Measurements from ENCODE around the gene OBSL1.

- no peak for TF ChIP-seq CTCF (IDR thresholded peaks at IDR 0.05)
- TF ChIP-seq REST (IDR thresholded peaks at IDR 0.05; ENCODE audit: insufficient read depth in 1 of 2, low read depth in 2 of 2, low read length in 1 of 2): no peak
- TF ChIP-seq POLR2AphosphoS5 (IDR thresholded peaks at IDR 0.05; ENCODE audit: low read depth, low read length): no peak
- TF ChIP-seq SIN3A (IDR thresholded peaks at IDR 0.05; ENCODE audit: borderline replicate concordance, insufficient read depth, low read depth, low read length): no peak
- no peak for TF ChIP-seq TCF7L2 (IDR thresholded peaks at IDR 0.05; ENCODE audit: low read depth, low read length)
Observed at GRCh38 chr2:219545295-219545942, 25.9 kb downstream of the OBSL1 start.

Measured in Panc1 (cell line).